ENCODE results near the gene ELL2. TPM values are rescaled to one million over a fixed set of nuclear protein-coding genes. Genes with fewer than 3 reads are reported as not detected.

The ELL2 gene
- total and polyA plus RNA-seq, 10 donors, result 4.3 to 109 (median 66.8) TPM

DNA sequence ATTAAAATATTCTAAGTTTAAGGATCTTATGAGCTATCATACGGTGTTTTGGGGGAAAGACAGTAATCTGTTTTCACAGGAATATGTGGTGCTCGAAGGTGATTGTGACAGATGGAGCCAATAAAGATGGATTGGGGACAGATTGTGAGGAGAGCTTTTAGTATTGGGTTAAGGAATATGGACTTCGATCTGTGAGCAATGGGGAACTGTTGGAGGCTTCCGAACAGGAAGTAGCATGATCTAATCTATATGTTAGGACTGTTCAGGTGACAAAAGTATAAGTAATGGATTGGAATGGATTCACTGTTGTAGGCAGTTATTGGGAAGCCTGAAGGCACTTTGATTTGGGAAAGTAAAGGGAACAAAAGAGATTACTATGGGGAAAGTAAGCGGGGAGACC lies 7.4 kb upstream of the ELL2 start:
- Histone ChIP-seq H3K27me3 (replicated peaks in 1 of 7) (no peaks in the 10 kb centered on the region), H3K9me3 (peaks cover 0 to 18% (median 8%) of the 10 kb centered on the region in 8 donors), H3K4me3 (no peak overlapping the region), H3K4me1 (no peaks in the 10 kb centered on the region), H3K27ac (no peak overlapping the region), H3K36me3 (no peaks in the 10 kb centered on the region)
- no peak for DNase-seq
- TF ChIP-seq POLR2AphosphoS5 (IDR thresholded peaks at IDR 0.05), result no peak
- no peak for TF ChIP-seq CTCF (IDR thresholded peaks at IDR 0.05 in 8 of 11, conservative IDR thresholded peaks at IDR 0.05 in 3 of 11)
- TF ChIP-seq POLR2A (IDR thresholded peaks at IDR 0.05), result no peak
- WGBS, 5 donors, result 91 to 95% (median 92%) methylated on average over 5 of the region's 5 CpGs
- intact Hi-C loops (cut with DNase I; ENCODE audit: low total_unique reads), result loop anchor here (10.0 kb wide), 1 partner anchor 366 kb away; no protein-coding TSS in a partner anchor

GRCh38 chr5:95967236-95967635 lies 5.6 kb upstream of the ELL2 start:
- H3K4me3 ChIP-seq, result no peak overlapping the region
- intact Hi-C loops (cut with DNase I; ENCODE audit: low total_unique reads), result loop anchor here (10.0 kb wide), 1 partner anchor 368 kb away; no protein-coding TSS in a partner anchor
- H3K36me3 ChIP-seq, result no peaks in the 10 kb centered on the region
- H3K27me3 ChIP-seq (replicated peaks in 1 of 7), result no peaks in the 10 kb centered on the region
- no peak for DNase-seq
- H3K9me3 ChIP-seq, result peaks cover 0 to 16% (median 8%) of the 10 kb centered on the region in 8 donors
- H3K27ac ChIP-seq, result no peak overlapping the region
- peaks cover 0 to 8% (median 3%) of the 10 kb centered on the region in 6 donors for H3K4me1 ChIP-seq
- no peak for TF ChIP-seq CTCF (IDR thresholded peaks at IDR 0.05 in 8 of 11, conservative IDR thresholded peaks at IDR 0.05 in 3 of 11)
- WGBS, 5 donors, result 92 to 100% (median 98%) methylated on average over 1 of the region's 1 CpG

- TF ChIP-seq POLR2AphosphoS5 (IDR thresholded peaks at IDR 0.05) (no peak), CTCF (IDR thresholded peaks at IDR 0.05 in 8 of 11, conservative IDR thresholded peaks at IDR 0.05 in 3 of 11) (no peak), POLR2A (IDR thresholded peaks at IDR 0.05) (no peak)
- Histone ChIP-seq H3K9me3 (peaks cover 0 to 13% (median 7%) of the 10 kb centered on the region in 8 donors), H3K4me1 (peaks cover 0 to 9% (median 4%) of the 10 kb centered on the region in 6 donors), H3K27ac (no peak overlapping the region), H3K36me3 (no peaks in the 10 kb centered on the region), H3K4me3 (no peak overlapping the region), H3K27me3 (replicated peaks in 1 of 7) (no peaks in the 10 kb centered on the region)
- 92 to 98% (median 98%) methylated on average over 2 of the region's 2 CpGs for WGBS, 5 donors
- intact Hi-C loops (cut with DNase I; ENCODE audit: low total_unique reads), result loop anchor here (10.0 kb wide), 1 partner anchor 369 kb away; no protein-coding TSS in a partner anchor
- DNase-seq, result no peak
Observed at GRCh38 chr5:95966005-95966404, 4.4 kb upstream of the ELL2 start.

DNA sequence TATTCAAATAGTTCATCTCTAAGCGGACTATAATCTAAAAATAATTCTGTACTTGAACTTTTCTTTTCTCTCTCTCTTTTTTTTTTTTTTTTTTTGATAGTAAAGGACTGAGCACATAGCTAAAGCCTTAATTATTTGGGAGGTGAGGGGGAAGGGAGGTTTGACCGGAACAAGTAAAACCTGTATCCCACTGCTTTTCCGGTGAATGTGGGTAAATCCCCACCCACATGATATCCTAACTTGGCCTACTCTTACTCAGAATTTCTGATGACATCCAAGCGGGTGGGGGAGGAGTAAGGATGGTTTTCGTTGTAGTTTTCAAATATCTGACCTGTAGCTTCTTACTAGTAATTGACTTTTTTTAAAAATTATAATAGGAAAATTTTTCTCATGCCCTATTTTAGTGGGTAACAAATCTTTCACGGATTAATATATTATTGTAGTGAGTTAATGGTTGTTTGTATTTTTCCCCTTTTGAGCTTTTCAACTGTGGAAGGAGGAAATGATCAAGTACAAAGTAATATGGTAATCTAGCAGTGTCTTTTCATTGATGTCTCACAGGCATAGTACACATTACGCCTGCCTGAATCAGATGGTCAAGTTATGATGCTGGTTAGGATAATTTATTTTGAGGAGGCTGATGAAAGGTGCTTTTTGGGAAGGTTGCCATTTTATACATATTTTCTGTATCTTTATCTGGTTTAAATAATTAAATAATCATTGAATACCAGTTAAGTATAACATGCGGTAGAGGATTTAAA lies 2.2 kb upstream of the ELL2 start:
- no peak for DNase-seq
- intact Hi-C loops (cut with DNase I; ENCODE audit: low total_unique reads), result loop anchor here (10.0 kb wide), 1 partner anchor 371 kb away; no protein-coding TSS in a partner anchor
- Histone ChIP-seq H3K4me3 (no peak overlapping the region), H3K36me3 (no peaks in the 10 kb centered on the region), H3K27ac (no peak overlapping the region), H3K9me3 (no peaks in the 10 kb centered on the region), H3K27me3 (replicated peaks in 1 of 7) (no peaks in the 10 kb centered on the region), H3K4me1 (peaks cover under 1 to 29% (median 22%) of the 10 kb centered on the region in 6 donors)
- TF ChIP-seq POLR2AphosphoS5 (IDR thresholded peaks at IDR 0.05) (no peak), POLR2A (IDR thresholded peaks at IDR 0.05) (no peak), CTCF (IDR thresholded peaks at IDR 0.05 in 8 of 11, conservative IDR thresholded peaks at IDR 0.05 in 3 of 11) (no peak)
- 77 to 88% (median 83%) methylated on average over 8 of the region's 8 CpGs for WGBS, 5 donors
